Small intestine (tissue), 7 donors: Measurements from ENCODE around the gene POLRMT. TPM values are rescaled to one million over a fixed set of nuclear protein-coding genes. Genes with fewer than 3 reads are reported as not detected.
"Not testable (repeated sequence)": the region's sequence is repeated elsewhere in the genome, so short reads cannot be mapped to it uniquely, and the experiment has no call there.

Experiments used
- DNase-seq, 2 donors: peaks; one replicate each; pipeline versions ENCODE4 v3.0.0 to v3.0.0-alpha.2; 2013
- FAIRE-seq: peaks from 2 replicates; lab custom pipeline; 2012; peaks lifted over from hg19 to GRCh38; lab: Jason Lieb, UNC
- H3K27ac ChIP-seq, 3 donors: one replicate each; pipeline ENCODE4 v1.5.1; 2013; ENCODE audit warnings: low read length in 2 of 3, mild to moderate bottlenecking in 2 of 3, control low read depth in 1 of 3, inconsistent platforms in 1 of 3, low read depth in 1 of 3, moderate library complexity in 1 of 3
- H3K27me3 ChIP-seq, 3 donors: one replicate each; pipeline ENCODE4 v1.6.1; 2013; ENCODE audit warnings: low read length in 3 of 3, inconsistent platforms in 1 of 3; ENCODE audit not compliant: control insufficient read depth in 3 of 3, insufficient read depth in 3 of 3
- H3K36me3 ChIP-seq, 3 donors: one replicate each; pipeline ENCODE4 v1.6.1; 2013; ENCODE audit warnings: low read length in 3 of 3, inconsistent platforms in 1 of 3, low read depth in 1 of 3, mild to moderate bottlenecking in 1 of 3, moderate library complexity in 1 of 3; ENCODE audit not compliant: control insufficient read depth in 3 of 3, insufficient read depth in 2 of 3
- H3K4me1 ChIP-seq, 3 donors: one replicate each; pipeline ENCODE4 v1.6.1; 2013; ENCODE audit warnings: low read length in 2 of 3, inconsistent platforms in 1 of 3, low read depth in 1 of 3, mild to moderate bottlenecking in 1 of 3, moderate library complexity in 1 of 3; ENCODE audit not compliant: control insufficient read depth in 3 of 3, insufficient read depth in 2 of 3
- H3K4me3 ChIP-seq, 3 donors: one replicate each; pipeline ENCODE4 v1.5.1; 2013; ENCODE audit warnings: low read length in 3 of 3, control low read depth in 1 of 3, inconsistent platforms in 1 of 3, low read depth in 1 of 3, mild to moderate bottlenecking in 1 of 3, moderate library complexity in 1 of 3
- H3K9me3 ChIP-seq, 2 donors: one replicate each; pipeline ENCODE4 v1.6.1; 2013; ENCODE audit warnings: low read depth in 1 of 2, low read length in 1 of 2; ENCODE audit not compliant: control insufficient read depth in 2 of 2, insufficient read depth in 1 of 2
- WGBS, 3 donors: extraction: QIAGEN DNeasy Blood & Tissue Kit; methylation state at CpG; one replicate each; pipeline ENCODE4 v1.1.7; 2013; 5-methylcytosine and 5-hydroxymethylcytosine counted together
- polyA plus RNA-seq, 4 donors: library from polyadenylated mRNA; stranded (reverse) in 3 of 4; unstranded in 1 of 4; fragments of 200-250 nt in 3 of 4; fragments of 120-200 nt in 1 of 4; gene quantifications; one replicate each; pipeline versions ENCODE4 v1.2.1 to v1.2.3, GENCODE V29; 2013
- donor health status: healthy with polysubstance abuse.
- donor health status: control.
- donor health status: control.
- donor health status: Bipolar disorder and iron deficiency.
- donor health status: healthy.

Gene POLRMT
- polyA plus RNA-seq, 4 donors: 63.0 to 153 (median 86.8) TPM

DNA sequence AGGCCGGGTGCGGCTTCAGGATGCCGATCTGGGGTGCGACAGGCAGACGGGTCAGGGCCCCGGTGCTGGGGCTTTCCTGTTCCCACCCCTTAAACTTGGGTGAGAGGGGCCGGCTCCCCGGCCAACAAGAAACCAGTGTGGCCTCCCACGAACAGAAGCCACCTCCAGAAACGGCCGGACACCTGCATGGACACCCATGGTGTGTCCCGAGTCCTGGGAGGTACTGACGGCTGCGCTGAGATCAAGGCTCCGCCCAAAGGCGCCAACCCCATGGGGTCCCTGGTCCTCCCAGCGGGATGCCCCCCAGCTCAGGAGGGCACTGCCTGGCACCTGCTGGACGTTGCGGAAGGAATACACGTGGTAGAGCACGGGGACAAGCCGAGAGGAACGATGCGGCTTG is 11.5 kb downstream of the POLRMT start:
- no peaks in the 10 kb centered on the region for H3K27me3 ChIP-seq
- no peak overlapping the region for H3K27ac ChIP-seq
- no peak overlapping the region for H3K4me3 ChIP-seq
- WGBS, 3 donors: 93 to 94% (median 93%) methylated on average over 20 to 24 of the region's 24 CpGs
- DNase-seq (no peak), FAIRE-seq (no peak)
- H3K36me3 ChIP-seq: peaks cover 20 to 83% (median 24%) of the 10 kb centered on the region in 3 donors
- no peaks in the 10 kb centered on the region for H3K9me3 ChIP-seq
- H3K4me1 ChIP-seq: no peaks in the 10 kb centered on the region

DNA sequence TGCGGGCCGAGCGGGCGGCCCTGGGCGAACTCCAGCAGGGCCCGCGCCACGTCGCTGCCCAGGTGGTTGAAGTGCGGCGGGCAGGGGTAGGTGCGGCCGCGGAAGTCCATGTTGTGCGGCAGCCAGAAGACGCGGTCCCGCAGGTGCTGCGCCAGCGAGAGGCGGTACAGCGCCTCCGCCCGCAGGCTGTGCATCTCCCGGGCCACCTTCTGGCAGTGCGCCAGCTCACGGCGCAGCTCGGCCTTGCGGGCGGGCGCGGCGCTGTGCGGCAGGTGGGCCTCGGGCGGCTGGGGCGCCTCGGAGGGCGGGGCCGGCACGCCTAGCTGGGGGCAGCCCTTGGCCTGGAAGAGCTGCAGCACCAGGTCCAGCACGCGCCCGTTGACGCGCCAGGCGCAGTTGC is 12.1 kb downstream of the POLRMT start:
- not testable (repeated sequence) for H3K4me3 ChIP-seq, H3K27ac ChIP-seq, H3K9me3 ChIP-seq, H3K4me1 ChIP-seq, FAIRE-seq, H3K27me3 ChIP-seq, DNase-seq
- peaks cover 20 to 83% (median 24%) of the 10 kb centered on the region in 3 donors for H3K36me3 ChIP-seq
- WGBS, 3 donors: 95 to 97% (median 96%) methylated on average over 37 to 48 of the region's 48 CpGs

DNA sequence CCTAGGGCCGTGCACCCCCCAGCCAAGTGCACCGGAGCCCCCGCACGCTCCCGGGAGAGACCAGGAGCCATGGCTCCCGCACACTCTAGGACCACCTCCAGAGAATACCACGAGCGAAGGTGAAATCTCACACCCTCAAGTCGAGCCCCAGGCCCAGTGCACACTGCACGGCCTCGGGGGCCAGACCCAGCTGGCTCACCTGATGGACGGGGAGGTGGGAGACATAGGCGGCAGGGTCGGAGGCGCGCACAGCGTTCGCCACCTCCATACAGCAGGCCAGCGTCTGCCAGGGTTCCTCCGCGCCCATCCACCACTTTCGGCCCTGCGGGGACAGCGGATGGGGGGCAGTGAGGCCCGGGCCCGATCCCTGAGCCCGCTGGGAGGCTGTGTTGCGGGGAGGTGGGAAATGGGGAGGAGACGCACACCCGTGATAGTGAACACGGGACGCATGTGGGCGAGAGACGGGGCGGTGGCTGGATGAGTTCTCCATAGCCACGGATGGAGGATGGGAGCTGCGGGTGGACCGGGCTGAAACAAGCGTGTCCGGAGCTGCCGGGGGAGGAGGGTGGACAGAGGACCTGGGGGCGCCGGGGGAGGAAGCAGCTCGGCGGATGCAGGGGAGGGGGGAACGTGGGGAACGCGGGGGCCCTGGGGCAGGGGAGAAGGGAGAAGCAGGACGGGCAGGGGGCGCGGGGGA is 13.0 kb downstream of the POLRMT start:
- Histone ChIP-seq H3K27me3 (peaks cover 0 to 2% (median 0%) of the 10 kb centered on the region in 3 donors), H3K36me3 (peaks cover 20 to 76% (median 24%) of the 10 kb centered on the region in 3 donors), H3K9me3 (no peaks in the 10 kb centered on the region), H3K27ac (no peak overlapping the region), H3K4me1 (no peaks in the 10 kb centered on the region), H3K4me3 (no peak overlapping the region)
- DNase-seq (no peak), FAIRE-seq (no peak)
- 95 to 98% (median 95%) methylated on average over 34 to 51 of the region's 51 CpGs for WGBS, 3 donors

GRCh38 chr19:619286-620002 is 13.9 kb downstream of the POLRMT start:
- Histone ChIP-seq H3K36me3 (peaks cover 20 to 72% (median 23%) of the 10 kb centered on the region in 3 donors), H3K27ac (no peak overlapping the region), H3K4me3 (no peak overlapping the region), H3K4me1 (no peaks in the 10 kb centered on the region), H3K9me3 (no peaks in the 10 kb centered on the region), H3K27me3 (peaks cover 0 to 4% (median 0%) of the 10 kb centered on the region in 3 donors)
- 95% methylated on average over 47 of the region's 47 CpGs for WGBS, 3 donors
- DNase-seq (no peak), FAIRE-seq (no peak)

- Histone ChIP-seq H3K4me1 (no peaks in the 10 kb centered on the region), H3K9me3 (no peaks in the 10 kb centered on the region), H3K27me3 (peaks cover 0 to 4% (median 0%) of the 10 kb centered on the region in 3 donors), H3K4me3 (no peak overlapping the region), H3K27ac (no peak overlapping the region), H3K36me3 (peaks cover 20 to 65% (median 20%) of the 10 kb centered on the region in 3 donors)
- WGBS, 3 donors: 90 to 96% (median 93%) methylated on average over 22 to 27 of the region's 27 CpGs
- DNase-seq: no peak
- no peak for FAIRE-seq
Observed at GRCh38 chr19:618674-619285, 14.6 kb downstream of the POLRMT start.

GRCh38 chr19:618247-618619 is 15.1 kb downstream of the POLRMT start:
- H3K27ac ChIP-seq: no peak overlapping the region
- no peaks in the 10 kb centered on the region for H3K4me1 ChIP-seq
- no peak overlapping the region for H3K4me3 ChIP-seq
- peaks cover 0 to 4% (median 0%) of the 10 kb centered on the region in 3 donors for H3K27me3 ChIP-seq
- WGBS, 3 donors: 92 to 96% (median 93%) methylated on average over 16 to 19 of the region's 19 CpGs
- no peak for FAIRE-seq
- H3K9me3 ChIP-seq: no peaks in the 10 kb centered on the region
- peaks cover 17 to 60% (median 20%) of the 10 kb centered on the region in 3 donors for H3K36me3 ChIP-seq
- DNase-seq: no peak

DNA sequence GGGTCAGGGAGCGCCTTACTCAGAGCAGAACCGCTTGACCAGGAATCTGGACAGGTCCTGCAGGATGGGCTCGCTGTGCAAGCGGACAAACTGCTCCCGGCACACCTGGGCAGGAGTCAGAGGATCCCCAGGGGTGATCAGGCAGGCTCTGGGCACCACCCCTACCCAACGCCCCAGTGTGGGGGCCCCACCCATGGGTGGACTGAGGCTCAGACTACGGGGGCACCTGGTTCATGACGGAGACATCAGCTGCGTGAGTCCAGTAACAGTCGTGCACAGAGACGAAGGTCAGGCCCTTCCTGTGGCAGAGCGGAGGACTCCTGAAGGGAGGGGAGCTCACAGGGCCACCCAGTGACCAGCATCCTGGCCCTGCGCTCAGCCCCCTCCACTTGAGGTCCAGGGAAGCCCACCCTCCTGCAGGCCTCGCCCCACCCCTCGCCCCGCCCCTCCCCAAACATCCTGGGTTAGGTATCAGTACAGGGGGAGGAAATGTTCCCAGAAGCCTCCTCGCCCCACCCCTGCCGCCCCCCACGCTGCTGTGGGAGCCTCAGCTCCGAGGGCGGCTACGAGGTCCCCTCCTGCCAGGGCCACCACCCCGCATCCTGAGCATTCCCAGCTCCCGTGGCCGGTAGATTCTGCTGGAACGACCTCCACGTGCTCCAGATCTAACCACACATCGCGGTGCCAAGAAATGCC is 15.6 kb downstream of the POLRMT start:
- Histone ChIP-seq H3K27ac (no peak overlapping the region), H3K4me3 (no peak overlapping the region), H3K9me3 (no peaks in the 10 kb centered on the region), H3K36me3 (peaks cover 13 to 55% (median 19%) of the 10 kb centered on the region in 3 donors), H3K4me1 (no peaks in the 10 kb centered on the region), H3K27me3 (peaks cover 0 to 4% (median 0%) of the 10 kb centered on the region in 3 donors)
- DNase-seq (no peak), FAIRE-seq (no peak)
- 82 to 87% (median 83%) methylated on average over 25 to 29 of the region's 29 CpGs for WGBS, 3 donors
